ENCODE measurements around the gene AP1B1. TPM values are rescaled to one million over a fixed set of nuclear protein-coding genes. Genes with fewer than 3 reads are reported as not detected.

AP1B1 gene
- total and polyA plus RNA-seq, 2 donors, result 33.0 to 33.2 TPM

DNA sequence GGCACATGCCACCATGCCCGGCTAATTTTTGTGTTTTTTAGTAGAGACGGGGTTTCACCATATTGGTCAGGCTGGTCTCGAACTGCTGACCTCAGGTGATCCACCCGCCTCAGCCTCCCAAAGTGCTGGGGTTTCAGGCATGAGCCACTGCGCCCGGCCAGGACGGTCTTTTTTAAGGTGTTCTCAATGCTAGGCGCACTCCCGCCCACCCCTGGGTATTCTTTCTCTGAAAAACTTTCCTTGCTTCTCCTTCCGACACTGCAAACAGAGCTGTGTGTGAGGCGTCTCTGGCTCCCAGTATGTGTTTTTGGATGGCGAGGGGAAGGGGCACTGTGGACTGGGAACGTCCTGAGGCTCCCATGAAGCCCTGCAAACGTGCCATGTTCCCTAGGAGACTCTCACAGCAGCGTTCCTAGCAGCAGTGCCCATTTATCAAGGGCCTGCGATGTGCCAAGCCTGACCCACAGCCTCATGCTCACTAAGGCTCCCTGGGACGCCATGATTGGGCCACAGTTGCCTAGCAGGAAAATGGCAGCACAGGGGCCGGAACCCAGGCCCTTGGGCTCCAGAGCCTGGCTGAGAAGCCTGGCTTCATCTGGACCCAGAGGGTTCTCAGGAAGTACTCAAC lies 70.4 kb downstream of the AP1B1 start:
- 97% methylated on average over 18 of the region's 18 CpGs for WGBS
- DNase-seq (ENCODE audit: low read depth in 6 of 9, low spot score in 9 of 9), result no peak
- no peak overlapping the region for H3K4me3 ChIP-seq (ENCODE audit: low read length in 2 of 2)
- H3K4me1 ChIP-seq (ENCODE audit: control insufficient read depth in 2 of 2, insufficient read depth in 2 of 2, low read length in 2 of 2), result peaks cover 0 to 10% of the 10 kb centered on the region in 2 donors
- H3K27ac ChIP-seq (ENCODE audit: low read depth in 1 of 2, low read length in 1 of 2), result no peak overlapping the region
- H3K27me3 ChIP-seq (ENCODE audit: control insufficient read depth in 2 of 2, insufficient read depth in 1 of 2, low read length in 1 of 2), result peaks cover 45 to 48% of the 10 kb centered on the region in 2 donors
- no peaks in the 10 kb centered on the region for H3K36me3 ChIP-seq (ENCODE audit: control insufficient read depth in 2 of 2, insufficient read depth in 2 of 2, low read length in 1 of 2)
- peaks cover 4% of the 10 kb centered on the region in 2 donors for H3K9me3 ChIP-seq (ENCODE audit: control insufficient read depth in 2 of 2, insufficient read depth in 1 of 2, low read length in 1 of 2)

GRCh38 chr22:29316141-29316828 lies 72.1 kb downstream of the AP1B1 start:
- WGBS, result 59% methylated on average over 18 of the region's 18 CpGs
- H3K27me3 ChIP-seq (ENCODE audit: control insufficient read depth in 2 of 2, insufficient read depth in 1 of 2, low read length in 1 of 2), result peaks cover 59 to 63% of the 10 kb centered on the region in 2 donors
- H3K4me1 ChIP-seq (ENCODE audit: control insufficient read depth in 2 of 2, insufficient read depth in 2 of 2, low read length in 2 of 2), result peaks cover 0 to 10% of the 10 kb centered on the region in 2 donors
- H3K36me3 ChIP-seq (ENCODE audit: control insufficient read depth in 2 of 2, insufficient read depth in 2 of 2, low read length in 1 of 2), result no peaks in the 10 kb centered on the region
- H3K9me3 ChIP-seq (ENCODE audit: control insufficient read depth in 2 of 2, insufficient read depth in 1 of 2, low read length in 1 of 2), result peaks cover 4 to 5% of the 10 kb centered on the region in 2 donors
- no peak for DNase-seq (ENCODE audit: low read depth in 6 of 9, low spot score in 9 of 9)
- H3K27ac ChIP-seq (ENCODE audit: low read depth in 1 of 2, low read length in 1 of 2), result no peak overlapping the region
- H3K4me3 ChIP-seq (ENCODE audit: low read length in 2 of 2), result no peak overlapping the region

GRCh38 chr22:29315286-29316140 lies 72.9 kb downstream of the AP1B1 start, which contains the start of gene RASL10A:
Gene RASL10A, minus strand, starts transcription at chr22:29315697. Its CDS starts 451 bp downstream, at chr22:29315246.
- H3K27me3 ChIP-seq (ENCODE audit: control insufficient read depth in 2 of 2, insufficient read depth in 1 of 2, low read length in 1 of 2), result peaks cover 62 to 71% of the 10 kb centered on the region in 2 donors
- WGBS, result 5% methylated on average over 103 of the region's 103 CpGs
- H3K27ac ChIP-seq (ENCODE audit: low read depth in 1 of 2, low read length in 1 of 2), result no peak within 1 kb of the TSS
- H3K4me1 ChIP-seq (ENCODE audit: control insufficient read depth in 2 of 2, insufficient read depth in 2 of 2, low read length in 2 of 2), result peaks cover 0 to 16% of the 10 kb centered on the region in 2 donors
- peaks cover 4 to 5% of the 10 kb centered on the region in 2 donors for H3K9me3 ChIP-seq (ENCODE audit: control insufficient read depth in 2 of 2, insufficient read depth in 1 of 2, low read length in 1 of 2)
- peak within 1 kb of the TSS in 1 of 2 donors; percentile 18 for H3K4me3 ChIP-seq (ENCODE audit: low read length in 2 of 2)
- no peaks in the 10 kb centered on the region for H3K36me3 ChIP-seq (ENCODE audit: control insufficient read depth in 2 of 2, insufficient read depth in 2 of 2, low read length in 1 of 2)
- no peak for DNase-seq (ENCODE audit: low read depth in 6 of 9, low spot score in 9 of 9)

- Histone ChIP-seq H3K27me3 (ENCODE audit: control insufficient read depth in 2 of 2, insufficient read depth in 1 of 2, low read length in 1 of 2) (peaks cover 62 to 76% of the 10 kb centered on the region in 2 donors), H3K4me3 (ENCODE audit: low read length in 2 of 2) (peak overlapping the region in 1 of 2 donors; percentile 18), H3K36me3 (ENCODE audit: control insufficient read depth in 2 of 2, insufficient read depth in 2 of 2, low read length in 1 of 2) (no peaks in the 10 kb centered on the region), H3K4me1 (ENCODE audit: control insufficient read depth in 2 of 2, insufficient read depth in 2 of 2, low read length in 2 of 2) (peaks cover 0 to 18% of the 10 kb centered on the region in 2 donors), H3K9me3 (ENCODE audit: control insufficient read depth in 2 of 2, insufficient read depth in 1 of 2, low read length in 1 of 2) (peaks cover 4 to 5% of the 10 kb centered on the region in 2 donors), H3K27ac (ENCODE audit: low read depth in 1 of 2, low read length in 1 of 2) (no peak overlapping the region)
- DNase-seq (ENCODE audit: low read depth in 6 of 9, low spot score in 9 of 9), result no peak
- 5% methylated on average over 69 of the region's 69 CpGs for WGBS
Measured at GRCh38 chr22:29314537-29315285, 73.7 kb downstream of the AP1B1 start.

GRCh38 chr22:29313576-29314466 lies 74.5 kb downstream of the AP1B1 start:
- 28% methylated on average over 51 of the region's 51 CpGs for WGBS
- no peak for DNase-seq (ENCODE audit: low read depth in 6 of 9, low spot score in 9 of 9)
- Histone ChIP-seq H3K4me3 (ENCODE audit: low read length in 2 of 2) (no peak overlapping the region), H3K27ac (ENCODE audit: low read depth in 1 of 2, low read length in 1 of 2) (no peak overlapping the region), H3K27me3 (ENCODE audit: control insufficient read depth in 2 of 2, insufficient read depth in 1 of 2, low read length in 1 of 2) (peaks cover 63 to 85% of the 10 kb centered on the region in 2 donors), H3K9me3 (ENCODE audit: control insufficient read depth in 2 of 2, insufficient read depth in 1 of 2, low read length in 1 of 2) (peaks cover 4 to 5% of the 10 kb centered on the region in 2 donors), H3K4me1 (ENCODE audit: control insufficient read depth in 2 of 2, insufficient read depth in 2 of 2, low read length in 2 of 2) (peaks cover 0 to 18% of the 10 kb centered on the region in 2 donors), H3K36me3 (ENCODE audit: control insufficient read depth in 2 of 2, insufficient read depth in 2 of 2, low read length in 1 of 2) (no peaks in the 10 kb centered on the region)

DNA sequence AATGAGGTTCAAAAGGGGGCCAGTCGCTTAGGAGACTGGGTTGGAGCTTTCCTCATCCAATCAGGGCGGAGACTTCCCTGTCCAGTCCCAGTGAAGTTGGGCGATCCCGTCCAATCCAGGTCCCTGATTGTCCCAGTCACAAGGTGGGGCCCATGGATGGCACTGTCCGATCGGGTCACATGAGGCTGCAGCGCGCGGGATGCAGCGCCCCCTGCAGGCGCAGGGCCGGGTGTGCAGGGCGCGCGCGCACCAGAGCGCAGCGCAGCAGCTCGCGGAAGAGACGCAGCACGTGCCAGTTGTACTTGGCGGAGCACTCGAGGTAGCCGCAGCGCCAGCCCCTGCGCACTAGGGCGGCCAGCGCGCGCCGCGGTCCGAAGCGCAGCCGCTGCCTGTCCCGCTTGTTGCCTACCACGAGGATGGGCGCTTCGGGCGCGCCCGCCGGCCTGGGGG lies 75.2 kb downstream of the AP1B1 start:
- Histone ChIP-seq H3K4me3 (ENCODE audit: low read length in 2 of 2) (no peak overlapping the region), H3K9me3 (ENCODE audit: control insufficient read depth in 2 of 2, insufficient read depth in 1 of 2, low read length in 1 of 2) (peaks cover 4 to 5% of the 10 kb centered on the region in 2 donors), H3K27me3 (ENCODE audit: control insufficient read depth in 2 of 2, insufficient read depth in 1 of 2, low read length in 1 of 2) (peaks cover 68 to 88% of the 10 kb centered on the region in 2 donors), H3K27ac (ENCODE audit: low read depth in 1 of 2, low read length in 1 of 2) (no peak overlapping the region), H3K4me1 (ENCODE audit: control insufficient read depth in 2 of 2, insufficient read depth in 2 of 2, low read length in 2 of 2) (peaks cover 0 to 18% of the 10 kb centered on the region in 2 donors), H3K36me3 (ENCODE audit: control insufficient read depth in 2 of 2, insufficient read depth in 2 of 2, low read length in 1 of 2) (no peaks in the 10 kb centered on the region)
- WGBS, result 22% methylated on average over 44 of the region's 44 CpGs
- peak in 2 of 9 donors; percentile 23 for DNase-seq (ENCODE audit: low read depth in 6 of 9, low spot score in 9 of 9)

- Histone ChIP-seq H3K27me3 (ENCODE audit: control insufficient read depth in 2 of 2, insufficient read depth in 1 of 2, low read length in 1 of 2) (peaks cover 74 to 95% of the 10 kb centered on the region in 2 donors), H3K4me1 (ENCODE audit: control insufficient read depth in 2 of 2, insufficient read depth in 2 of 2, low read length in 2 of 2) (peaks cover 0 to 19% of the 10 kb centered on the region in 2 donors), H3K4me3 (ENCODE audit: low read length in 2 of 2) (no peak overlapping the region), H3K27ac (ENCODE audit: low read depth in 1 of 2, low read length in 1 of 2) (no peak overlapping the region), H3K9me3 (ENCODE audit: control insufficient read depth in 2 of 2, insufficient read depth in 1 of 2, low read length in 1 of 2) (peaks cover 4 to 5% of the 10 kb centered on the region in 2 donors), H3K36me3 (ENCODE audit: control insufficient read depth in 2 of 2, insufficient read depth in 2 of 2, low read length in 1 of 2) (no peaks in the 10 kb centered on the region)
- DNase-seq (ENCODE audit: low read depth in 6 of 9, low spot score in 9 of 9), result no peak
- 95% methylated on average over 25 of the region's 25 CpGs for WGBS
Measured at GRCh38 chr22:29312218-29313125, 75.9 kb downstream of the AP1B1 start.

Measured in thymus (tissue), 11 donors.